IgD-negative memory B cell (primary cell): ENCODE measurements around the gene SH2D1B. TPM values are rescaled to one million over a fixed set of nuclear protein-coding genes. Genes with fewer than 3 reads are reported as not detected.

Experiments
- H3K27ac Mint-ChIP-seq, 3 donors: one replicate each; pipeline ENCODE4 v1.8.0; 2020 to 2022; ENCODE audit warnings: mild to moderate bottlenecking in 3 of 3, mixed read lengths in 3 of 3, moderate library complexity in 1 of 3
- H3K27me3 Mint-ChIP-seq: one replicate; pipeline ENCODE4 v1.8.0; 2021; ENCODE audit warnings: mixed read lengths
- H3K36me3 Mint-ChIP-seq: one replicate; pipeline ENCODE4 v1.8.0; 2020; ENCODE audit warnings: mild to moderate bottlenecking, mixed read lengths
- H3K4me1 Mint-ChIP-seq, 3 donors: one replicate each; pipeline ENCODE4 v1.8.0; 2020 to 2022; ENCODE audit warnings: mixed read lengths in 3 of 3, mild to moderate bottlenecking in 1 of 3
- H3K4me3 Mint-ChIP-seq, 4 donors: one replicate each; pipeline ENCODE4 v1.8.0; 2020 to 2022; ENCODE audit warnings: mild to moderate bottlenecking in 4 of 4, mixed read lengths in 4 of 4, moderate library complexity in 3 of 4
- H3K9me3 Mint-ChIP-seq, 3 donors: one replicate each; pipeline ENCODE4 v1.8.0; 2020 to 2021; ENCODE audit warnings: mixed read lengths in 3 of 3, mild to moderate bottlenecking in 1 of 3
- polyA plus RNA-seq: library from polyadenylated mRNA; unstranded; fragments of 300-500 nt; fragmentation: Illumina TruSeq; gene quantifications from one replicate; pipeline ENCODE4 v1.2.3, GENCODE V29; 2021

The SH2D1B gene
- polyA plus RNA-seq, 1 donor from 2014 or later: 0.26 TPM

DNA sequence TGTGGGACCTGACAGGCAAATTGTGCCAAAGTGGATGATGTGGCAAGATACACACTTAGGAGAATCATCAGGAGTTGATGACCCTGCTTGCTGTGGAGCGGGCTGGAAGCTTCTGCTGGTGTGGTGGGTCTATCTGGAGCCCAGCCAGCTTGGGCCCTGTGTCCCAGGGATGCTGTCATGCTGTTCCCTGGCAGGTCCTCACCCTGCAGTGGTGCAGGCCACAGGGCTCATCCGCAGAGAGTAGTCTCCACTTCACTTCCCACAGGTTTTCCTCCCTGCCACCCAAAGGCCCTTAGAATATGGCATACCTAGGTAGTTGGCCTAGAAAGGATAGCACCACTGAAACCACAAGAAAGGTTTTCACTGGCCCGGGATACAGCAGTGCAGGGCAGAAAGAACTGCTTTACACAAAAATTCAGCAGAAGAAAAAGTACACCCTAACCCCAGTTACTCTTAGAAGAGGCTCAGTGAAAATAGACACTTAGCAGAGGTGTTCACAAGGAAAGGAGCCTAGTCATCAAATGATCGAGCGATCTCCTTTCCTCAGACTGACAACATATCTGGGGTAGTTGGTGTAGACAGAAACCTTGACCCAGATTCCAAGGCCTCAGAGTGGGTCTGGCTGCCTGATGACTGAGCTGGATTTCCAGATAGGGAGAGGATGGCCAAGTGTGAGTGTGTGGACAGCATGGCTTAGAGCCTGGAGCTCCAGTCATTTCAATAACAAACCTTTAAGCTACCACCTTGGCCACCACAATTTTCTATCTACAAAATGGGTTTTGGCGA is 31.7 kb downstream of the SH2D1B start:
- no peak overlapping the region for H3K4me3 Mint-ChIP-seq
- peaks cover 1% of the 10 kb centered on the region for H3K36me3 Mint-ChIP-seq
- H3K9me3 Mint-ChIP-seq: no peaks in the 10 kb centered on the region
- no peaks in the 10 kb centered on the region for H3K4me1 Mint-ChIP-seq
- no peak overlapping the region for H3K27ac Mint-ChIP-seq
- peaks cover 3% of the 10 kb centered on the region for H3K27me3 Mint-ChIP-seq

DNA sequence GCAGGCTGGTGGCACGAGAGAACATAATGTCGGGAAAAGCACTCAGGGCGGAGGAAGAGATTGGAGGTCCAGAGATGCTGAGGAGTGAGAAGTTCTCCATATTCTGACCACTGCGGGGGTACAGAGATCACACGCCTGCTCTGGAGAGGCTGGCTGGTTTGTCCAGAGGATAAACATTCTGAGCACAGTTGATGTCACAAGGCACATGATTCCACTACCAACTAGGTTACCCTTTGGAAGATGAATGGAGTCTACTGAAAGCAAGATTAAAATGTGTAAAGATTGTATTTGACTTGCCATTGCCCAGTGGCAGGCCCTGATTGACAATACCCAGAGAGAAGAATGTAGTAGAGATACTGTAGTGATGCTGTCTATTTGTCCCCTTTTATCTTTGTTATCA is 35.2 kb downstream of the SH2D1B start, which contains the start of gene SPATA46:
TSS of gene SPATA46 (minus strand) at position 164 of the 400 bp plus-strand sequence. CDS start at position 100, 64 bp downstream.
- Mint-ChIP-seq H3K4me1 (no peaks in the 10 kb centered on the region), H3K27ac (no peak within 1 kb of the TSS), H3K36me3 (peaks cover 1% of the 10 kb centered on the region), H3K9me3 (no peaks in the 10 kb centered on the region), H3K27me3 (peaks cover 6% of the 10 kb centered on the region), H3K4me3 (no peak within 1 kb of the TSS)

DNA sequence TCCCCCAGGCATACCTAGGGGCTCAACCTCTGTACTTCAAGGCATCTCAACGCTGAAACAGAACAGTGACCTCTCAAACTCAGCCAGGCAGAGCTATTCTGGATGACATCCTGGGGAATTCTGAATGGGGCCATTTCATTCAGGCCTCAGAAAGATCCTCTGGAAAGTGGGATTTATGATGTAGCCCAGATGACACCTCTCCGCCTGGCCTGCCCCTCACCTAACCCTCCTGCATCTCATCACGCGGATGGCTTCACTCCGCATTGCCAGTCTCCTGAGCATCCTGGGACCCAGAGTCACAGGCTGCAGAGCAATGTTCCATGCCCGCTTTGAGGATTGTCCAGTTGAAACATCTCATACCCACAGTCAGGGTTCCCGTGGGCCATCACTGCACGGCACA is 36.5 kb downstream of the SH2D1B start:
- Mint-ChIP-seq H3K36me3 (peaks cover 1% of the 10 kb centered on the region), H3K4me1 (no peaks in the 10 kb centered on the region), H3K27ac (no peak overlapping the region), H3K4me3 (no peak overlapping the region), H3K9me3 (no peaks in the 10 kb centered on the region), H3K27me3 (peaks cover 7% of the 10 kb centered on the region)

DNA sequence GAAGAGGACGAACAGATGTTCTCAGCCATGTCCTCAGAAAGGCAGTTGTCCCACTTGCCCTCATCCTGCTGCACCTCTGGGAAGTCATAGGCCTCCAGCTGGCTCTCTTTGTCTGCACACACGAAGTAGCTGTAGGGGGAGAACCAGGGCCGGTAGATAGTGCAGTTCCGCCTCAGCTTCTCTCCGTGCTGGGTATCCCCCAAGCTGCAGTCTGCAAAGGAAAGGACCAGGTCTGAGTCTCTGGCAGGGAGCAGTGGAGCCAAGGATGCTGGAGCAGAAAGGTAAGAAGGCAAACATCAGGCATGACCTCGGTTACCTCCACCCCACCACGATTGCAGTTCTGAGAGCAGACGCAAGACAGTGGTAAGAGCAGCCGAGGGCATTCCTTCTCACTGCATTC is 37.5 kb downstream of the SH2D1B start:
- Mint-ChIP-seq H3K36me3 (peaks cover 1% of the 10 kb centered on the region), H3K27me3 (peaks cover 7% of the 10 kb centered on the region), H3K9me3 (no peaks in the 10 kb centered on the region), H3K27ac (no peak overlapping the region), H3K4me1 (no peaks in the 10 kb centered on the region), H3K4me3 (no peak overlapping the region)

DNA sequence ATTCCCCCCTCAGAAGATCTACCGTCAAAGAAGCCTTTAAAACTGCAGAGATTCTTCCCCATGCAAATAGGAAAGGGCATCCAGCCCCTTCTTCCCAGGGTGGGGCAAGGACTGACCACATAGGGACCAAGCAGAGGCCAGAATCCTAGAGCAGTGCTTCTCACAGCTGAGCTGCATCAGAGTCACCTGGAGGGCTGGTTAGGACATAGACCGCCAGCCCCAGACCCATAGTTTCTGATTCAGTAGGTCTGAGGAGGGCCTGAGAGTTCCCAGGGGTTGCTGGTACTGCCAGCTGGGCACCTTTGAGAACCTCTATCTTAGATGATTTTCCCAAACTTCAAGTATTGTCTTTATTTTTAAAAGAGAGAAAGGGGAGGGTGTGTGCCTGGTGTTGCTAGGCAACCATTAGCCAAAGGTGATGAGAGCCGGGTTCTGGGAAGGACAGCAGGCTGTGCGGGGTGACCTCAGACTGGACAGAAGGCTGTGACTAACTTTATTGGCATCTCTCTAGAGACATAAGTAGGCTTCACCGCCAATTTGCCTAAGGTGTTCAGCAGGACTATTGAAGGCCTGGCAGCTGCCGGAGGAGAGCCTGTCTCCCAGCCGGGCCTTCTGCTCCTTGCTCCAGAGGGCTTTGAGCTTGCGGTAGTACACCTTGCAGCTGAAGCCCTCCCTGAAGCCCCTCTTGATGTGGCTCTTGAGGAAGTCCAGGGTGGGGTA is 38.2 kb downstream of the SH2D1B start:
- Mint-ChIP-seq H3K36me3 (no peaks in the 10 kb centered on the region), H3K27ac (no peak overlapping the region)

DNA sequence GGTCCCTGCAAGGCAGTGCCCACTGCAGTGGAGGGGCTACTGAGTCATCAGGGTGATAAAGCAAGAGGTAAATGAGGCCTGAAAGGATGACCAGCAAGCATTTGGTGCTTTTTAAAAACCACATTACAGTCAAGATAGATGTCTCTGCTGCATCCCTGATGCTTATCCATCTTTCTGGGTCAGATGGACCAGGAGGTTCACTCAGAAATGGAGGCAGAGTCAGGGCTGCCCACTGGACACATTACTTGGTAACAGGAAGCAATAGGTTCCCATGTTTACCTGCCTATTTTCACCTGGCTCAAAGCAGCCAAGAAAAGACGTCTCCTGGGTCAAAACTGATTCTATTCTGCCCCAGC is 38.9 kb downstream of the SH2D1B start:
- Mint-ChIP-seq H3K36me3 (no peaks in the 10 kb centered on the region), H3K27ac (no peak overlapping the region), H3K4me1 (no peaks in the 10 kb centered on the region), H3K27me3 (peaks cover 6% of the 10 kb centered on the region), H3K9me3 (no peaks in the 10 kb centered on the region), H3K4me3 (no peak overlapping the region)

More for the DNA sequence above, 38.2 kb downstream of the SH2D1B start:
- peaks cover 4% of the 10 kb centered on the region for H3K27me3 Mint-ChIP-seq
- no peak overlapping the region for H3K4me3 Mint-ChIP-seq
- H3K9me3 Mint-ChIP-seq: no peaks in the 10 kb centered on the region
- H3K4me1 Mint-ChIP-seq: no peaks in the 10 kb centered on the region

DNA sequence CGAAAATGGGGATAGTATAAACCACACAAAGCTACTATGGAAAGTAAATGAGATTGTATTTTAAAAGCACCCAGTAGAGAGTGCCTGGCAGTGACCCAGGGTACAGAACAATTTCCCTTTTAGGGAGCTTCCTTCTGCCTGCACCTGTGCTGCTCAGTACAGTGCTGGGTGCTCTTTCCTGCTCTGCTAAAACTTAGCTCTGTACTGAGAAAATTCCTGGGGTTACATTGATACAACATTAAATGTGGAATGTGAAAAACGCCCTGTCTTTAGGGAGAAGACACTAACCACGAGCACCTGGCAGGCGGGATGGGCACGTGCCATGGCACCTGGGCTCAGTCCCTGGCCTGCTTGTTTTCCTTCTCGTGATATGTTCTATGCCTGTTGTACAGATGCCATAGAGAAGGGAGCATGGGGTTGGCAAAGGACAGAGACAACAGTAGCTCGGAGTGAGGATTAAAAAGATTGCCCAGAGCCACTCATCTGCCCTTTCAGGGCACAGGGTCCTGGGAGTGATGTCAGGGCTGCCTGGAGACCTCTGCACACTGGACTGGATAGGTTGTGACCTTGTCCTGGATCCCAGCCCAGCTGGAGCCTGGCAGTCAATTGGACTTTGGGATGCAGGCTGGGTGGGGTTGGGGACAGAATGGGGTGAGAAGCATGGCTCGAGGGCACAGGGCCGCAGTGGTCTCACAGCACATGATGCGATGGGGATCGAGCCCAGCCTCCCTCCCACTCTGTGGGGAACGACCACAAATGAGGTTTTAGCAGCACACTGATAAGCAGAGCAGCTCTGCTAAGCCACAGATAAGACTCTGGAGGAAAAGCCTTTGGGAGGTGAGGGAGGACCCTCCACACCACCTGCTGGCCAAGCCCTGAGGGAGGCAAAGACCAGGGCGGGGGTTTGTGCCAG is 39.5 kb downstream of the SH2D1B start:
- Mint-ChIP-seq H3K4me1 (no peaks in the 10 kb centered on the region), H3K27me3 (peaks cover 6% of the 10 kb centered on the region), H3K9me3 (no peaks in the 10 kb centered on the region), H3K36me3 (no peaks in the 10 kb centered on the region), H3K4me3 (no peak overlapping the region), H3K27ac (no peak overlapping the region)

DNA sequence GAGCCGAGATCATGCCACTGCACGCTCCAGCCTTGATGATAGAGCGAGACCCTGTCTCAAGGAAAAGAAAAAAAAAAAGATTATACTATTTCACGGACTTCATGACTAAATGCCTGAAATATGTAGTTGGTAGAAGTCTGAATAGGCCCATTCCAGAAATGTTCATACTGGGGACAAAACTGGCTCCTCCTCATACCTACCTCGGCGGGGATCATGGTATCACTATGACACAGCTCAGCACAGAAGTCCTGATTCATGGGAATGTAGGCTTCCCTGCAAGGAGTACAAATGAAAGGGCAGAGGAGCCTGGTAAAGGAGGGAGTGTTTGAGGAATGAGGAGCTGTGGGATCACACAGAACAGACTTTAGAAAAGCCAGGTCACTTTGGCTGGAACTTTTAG is 40.3 kb downstream of the SH2D1B start:
- peaks cover 6% of the 10 kb centered on the region for H3K27me3 Mint-ChIP-seq
- no peak overlapping the region for H3K4me3 Mint-ChIP-seq
- H3K27ac Mint-ChIP-seq: no peak overlapping the region
- no peaks in the 10 kb centered on the region for H3K9me3 Mint-ChIP-seq
- H3K36me3 Mint-ChIP-seq: no peaks in the 10 kb centered on the region
- H3K4me1 Mint-ChIP-seq: no peaks in the 10 kb centered on the region

DNA sequence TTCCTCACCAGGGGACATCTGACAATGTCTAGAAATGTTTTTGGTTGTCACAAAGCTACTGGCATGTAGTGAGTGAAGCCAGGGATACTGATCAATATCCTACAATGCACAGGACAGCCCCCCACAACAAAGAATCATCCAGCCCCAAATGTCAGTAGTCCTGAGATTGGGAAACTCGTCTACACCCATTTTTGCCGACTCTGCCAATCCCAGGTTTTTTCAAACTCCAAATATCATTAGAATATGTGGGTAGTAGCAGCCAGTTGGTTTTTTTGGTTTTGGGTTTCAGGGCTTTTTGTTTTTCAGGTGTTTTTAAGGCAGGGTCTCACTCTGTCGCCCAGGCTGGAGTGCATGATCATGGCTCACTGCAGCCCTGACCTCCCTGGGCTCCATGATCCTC is 41.2 kb downstream of the SH2D1B start:
- H3K9me3 Mint-ChIP-seq: no peaks in the 10 kb centered on the region
- no peak overlapping the region for H3K27ac Mint-ChIP-seq
- H3K4me3 Mint-ChIP-seq: no peak overlapping the region
- H3K36me3 Mint-ChIP-seq: no peaks in the 10 kb centered on the region
- H3K27me3 Mint-ChIP-seq: peaks cover 6% of the 10 kb centered on the region
- H3K4me1 Mint-ChIP-seq: no peaks in the 10 kb centered on the region

DNA sequence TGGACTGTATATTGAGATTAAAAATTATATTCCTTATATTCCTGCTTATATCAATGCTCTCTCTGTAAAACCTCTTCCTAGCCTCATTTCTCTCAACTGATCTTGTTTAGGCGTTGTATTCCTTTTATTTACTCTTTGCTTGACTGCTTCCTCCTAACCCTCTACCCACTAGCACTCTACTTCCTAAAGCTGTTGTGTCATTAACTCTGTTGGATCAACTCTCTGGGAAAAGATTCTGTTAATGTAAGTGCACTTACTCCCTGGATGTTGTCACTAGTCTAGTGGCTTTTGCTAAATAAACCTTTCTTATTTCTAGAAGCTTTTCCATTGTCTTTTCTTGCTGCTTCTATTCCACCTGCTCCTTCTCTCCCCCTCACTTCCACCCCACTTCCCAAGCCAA is 41.8 kb downstream of the SH2D1B start:
- Mint-ChIP-seq H3K4me3 (no peak overlapping the region), H3K9me3 (no peaks in the 10 kb centered on the region), H3K27ac (no peak overlapping the region), H3K4me1 (no peaks in the 10 kb centered on the region), H3K36me3 (no peaks in the 10 kb centered on the region), H3K27me3 (peaks cover 6% of the 10 kb centered on the region)

DNA sequence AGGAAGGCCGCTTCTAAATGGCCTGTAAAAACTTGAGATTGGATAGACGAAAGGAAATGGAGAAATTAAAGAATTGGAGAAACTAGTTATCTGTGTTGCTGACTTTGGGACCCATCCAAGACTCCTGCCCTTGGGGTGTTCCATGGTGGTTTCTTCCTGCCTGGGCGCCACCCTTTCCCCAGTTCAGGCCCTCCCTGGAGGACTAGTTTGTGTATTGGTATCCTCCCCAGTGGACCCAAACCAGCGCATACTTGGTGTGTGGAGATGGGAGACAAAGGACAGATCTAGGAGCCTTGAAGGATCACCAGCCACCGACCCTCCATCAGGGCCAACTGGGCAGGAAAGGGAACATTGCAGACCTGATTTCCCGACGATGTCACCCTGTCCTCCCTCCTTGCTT is 42.4 kb downstream of the SH2D1B start:
- no peak overlapping the region for H3K4me3 Mint-ChIP-seq
- no peaks in the 10 kb centered on the region for H3K36me3 Mint-ChIP-seq
- H3K9me3 Mint-ChIP-seq: no peaks in the 10 kb centered on the region
- H3K27ac Mint-ChIP-seq: no peak overlapping the region
- H3K4me1 Mint-ChIP-seq: no peaks in the 10 kb centered on the region
- peaks cover 6% of the 10 kb centered on the region for H3K27me3 Mint-ChIP-seq

DNA sequence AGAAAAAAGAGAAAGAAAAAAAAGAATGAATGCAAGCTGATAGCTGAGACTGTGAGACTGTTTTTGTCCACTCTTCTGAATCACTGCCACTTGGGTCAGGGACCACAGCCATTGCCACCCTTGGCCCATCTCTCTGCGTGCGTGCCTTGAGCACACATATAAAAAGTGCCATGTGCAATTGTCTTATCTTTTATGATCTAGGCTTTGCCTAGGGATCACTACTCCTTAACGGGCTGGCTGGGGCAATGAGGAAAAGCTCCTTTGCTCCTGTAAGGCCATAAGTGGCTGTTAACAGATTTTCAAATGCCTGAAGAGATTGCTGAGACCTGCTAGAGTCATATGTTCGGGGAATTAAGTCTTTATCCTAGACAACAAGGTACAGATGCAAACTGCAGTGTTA is 43.5 kb downstream of the SH2D1B start:
- H3K9me3 Mint-ChIP-seq: no peaks in the 10 kb centered on the region
- peaks cover 6% of the 10 kb centered on the region for H3K27me3 Mint-ChIP-seq
- H3K27ac Mint-ChIP-seq: no peak overlapping the region
- no peaks in the 10 kb centered on the region for H3K4me1 Mint-ChIP-seq
- H3K4me3 Mint-ChIP-seq: no peak overlapping the region
- no peaks in the 10 kb centered on the region for H3K36me3 Mint-ChIP-seq

DNA sequence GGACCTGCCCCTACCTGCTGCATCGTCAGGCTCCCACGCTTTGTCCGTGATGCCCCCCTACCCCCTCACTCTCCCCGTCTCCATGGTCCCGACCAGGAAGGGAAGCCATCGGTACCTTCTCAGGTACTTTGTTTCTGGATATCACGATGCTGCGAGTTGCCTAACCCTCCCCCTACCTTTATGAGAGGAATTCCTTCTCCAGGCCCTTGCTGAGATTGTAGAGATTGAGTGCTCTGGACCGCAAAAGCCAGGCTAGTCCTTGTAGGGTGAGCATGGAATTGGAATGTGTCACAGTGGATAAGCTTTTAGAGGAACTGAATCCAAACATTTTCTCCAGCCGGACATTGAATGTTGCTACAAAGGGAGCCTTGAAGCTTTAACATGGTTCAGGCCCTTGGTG is 44.2 kb downstream of the SH2D1B start:
- Mint-ChIP-seq H3K9me3 (peaks cover 0 to 1% (median 0%) of the 10 kb centered on the region in 3 donors), H3K27ac (no peak overlapping the region), H3K4me3 (no peak overlapping the region), H3K36me3 (no peaks in the 10 kb centered on the region), H3K4me1 (no peaks in the 10 kb centered on the region), H3K27me3 (peaks cover 7% of the 10 kb centered on the region)

DNA sequence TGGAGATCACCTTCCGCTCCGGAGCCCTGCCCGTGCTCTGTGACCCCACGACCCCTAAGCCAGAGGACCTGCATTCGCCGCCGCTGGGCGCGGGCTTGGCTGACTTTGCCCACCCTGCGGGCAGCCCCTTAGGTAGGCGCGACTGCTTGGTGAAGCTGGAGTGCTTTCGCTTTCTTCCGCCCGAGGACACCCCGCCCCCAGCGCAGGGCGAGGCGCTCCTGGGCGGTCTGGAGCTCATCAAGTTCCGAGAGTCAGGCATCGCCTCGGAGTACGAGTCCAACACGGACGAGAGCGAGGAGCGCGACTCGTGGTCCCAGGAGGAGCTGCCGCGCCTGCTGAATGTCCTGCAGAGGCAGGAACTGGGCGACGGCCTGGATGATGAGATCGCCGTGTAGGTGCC is 44.9 kb downstream of the SH2D1B start:
- no peaks in the 10 kb centered on the region for H3K36me3 Mint-ChIP-seq
- no peak overlapping the region for H3K4me3 Mint-ChIP-seq
- no peaks in the 10 kb centered on the region for H3K4me1 Mint-ChIP-seq
- H3K27me3 Mint-ChIP-seq: peaks cover 8% of the 10 kb centered on the region
- H3K27ac Mint-ChIP-seq: no peak overlapping the region
- peaks cover 0 to 1% (median 0%) of the 10 kb centered on the region in 3 donors for H3K9me3 Mint-ChIP-seq

DNA sequence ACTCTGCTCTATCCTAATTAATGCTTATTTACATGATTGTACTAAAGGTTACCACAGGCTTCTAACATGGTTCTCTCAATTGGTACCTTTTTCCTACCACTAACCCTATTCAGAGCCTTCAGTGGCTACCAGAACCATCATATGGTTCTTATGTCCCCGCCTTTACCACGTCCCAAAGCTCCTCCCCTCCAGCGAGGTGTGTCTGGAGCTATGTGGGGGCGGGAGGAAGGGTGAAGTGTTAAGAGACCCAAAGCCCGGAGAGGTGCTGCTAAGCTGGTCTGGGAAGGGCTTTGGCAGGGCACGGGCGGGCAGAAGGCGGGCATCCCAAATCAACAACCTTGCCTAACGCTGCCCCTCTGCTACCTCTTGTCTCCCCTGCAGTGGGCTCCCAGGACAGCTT is 45.3 kb downstream of the SH2D1B start:
- H3K4me3 Mint-ChIP-seq: no peak overlapping the region
- H3K36me3 Mint-ChIP-seq: no peaks in the 10 kb centered on the region
- peaks cover 5% of the 10 kb centered on the region for H3K27me3 Mint-ChIP-seq
- peaks cover 0 to 1% (median 0%) of the 10 kb centered on the region in 3 donors for H3K9me3 Mint-ChIP-seq
- peaks cover 0 to 2% (median 0%) of the 10 kb centered on the region in 3 donors for H3K4me1 Mint-ChIP-seq
- no peak overlapping the region for H3K27ac Mint-ChIP-seq
